ENCODE results near the gene ZNF689.

DNA sequence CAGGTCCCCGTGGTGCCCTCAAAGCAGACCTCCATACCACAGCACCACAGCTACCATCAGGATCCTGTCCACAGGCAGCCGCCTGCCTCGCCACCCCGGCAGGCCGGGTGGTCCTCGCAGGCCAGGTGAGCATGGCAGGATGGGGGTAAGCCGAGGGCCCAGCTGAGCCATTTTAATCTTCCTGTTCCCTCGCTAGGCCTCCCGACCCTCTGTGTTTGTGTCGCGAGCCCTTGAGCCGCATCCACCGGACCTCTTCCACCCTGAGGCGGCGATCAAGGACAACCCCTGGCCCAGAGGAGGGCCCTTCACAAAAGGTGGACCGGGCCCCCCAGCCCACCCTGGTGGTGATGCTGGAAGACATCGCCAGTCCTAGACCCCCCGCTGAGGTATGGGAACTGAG, 42.5 kb upstream of the ZNF689 start:
- TF ChIP-seq, protein P1, sequence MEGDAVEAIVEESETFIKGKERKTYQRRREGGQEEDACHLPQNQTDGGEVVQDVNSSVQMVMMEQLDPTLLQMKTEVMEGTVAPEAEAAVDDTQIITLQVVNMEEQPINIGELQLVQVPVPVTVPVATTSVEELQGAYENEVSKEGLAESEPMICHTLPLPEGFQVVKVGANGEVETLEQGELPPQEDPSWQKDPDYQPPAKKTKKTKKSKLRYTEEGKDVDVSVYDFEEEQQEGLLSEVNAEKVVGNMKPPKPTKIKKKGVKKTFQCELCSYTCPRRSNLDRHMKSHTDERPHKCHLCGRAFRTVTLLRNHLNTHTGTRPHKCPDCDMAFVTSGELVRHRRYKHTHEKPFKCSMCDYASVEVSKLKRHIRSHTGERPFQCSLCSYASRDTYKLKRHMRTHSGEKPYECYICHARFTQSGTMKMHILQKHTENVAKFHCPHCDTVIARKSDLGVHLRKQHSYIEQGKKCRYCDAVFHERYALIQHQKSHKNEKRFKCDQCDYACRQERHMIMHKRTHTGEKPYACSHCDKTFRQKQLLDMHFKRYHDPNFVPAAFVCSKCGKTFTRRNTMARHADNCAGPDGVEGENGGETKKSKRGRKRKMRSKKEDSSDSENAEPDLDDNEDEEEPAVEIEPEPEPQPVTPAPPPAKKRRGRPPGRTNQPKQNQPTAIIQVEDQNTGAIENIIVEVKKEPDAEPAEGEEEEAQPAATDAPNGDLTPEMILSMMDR (IDR thresholded peaks at IDR 0.05), result no peak
- no peak for TF ChIP-seq POLR2A (IDR thresholded peaks at IDR 0.05)

Data from thyroid gland (tissue), 4 donors.